A673 (cell line): ENCODE data around the gene LRP1B. TPM values are rescaled to one million over a fixed set of nuclear protein-coding genes. Genes with fewer than 3 reads are reported as not detected.

Experiments used
- BruUV-seq: library from RNA; stranded (reverse); fragments of 400-500 nt; replicated peaks from 2 replicates; lab custom pipeline; 2021; lab: Mats Ljungman, UMichigan
- CTCF ChIA-PET: fragments of 300-600 bp; sonication (Branson Sonifier 250); formaldehyde crosslinking; loops from one replicate; lab custom pipeline; 2022; ENCODE audit warnings: antibody characterized with exemption; lab: Charles Lee
- POLR2A ChIA-PET: fragments of 300-600 bp; sonication (Branson Sonifier 250); formaldehyde crosslinking; loops from one replicate; lab custom pipeline; 2022; ENCODE audit warnings: antibody characterized with exemption; ENCODE audit not compliant: low non-redundant PET; lab: Charles Lee
- DNase-seq: peaks from one replicate; pipeline ENCODE4 v3.0.0-alpha.2; 2015; ENCODE audit warnings: low spot score
- H3K27ac ChIP-seq: fragments of 200-600 bp; sonication (generic); 2 replicates; pipeline ENCODE4 v1.5.1; 2016; ENCODE audit warnings: mixed run types, low read depth, mild to moderate bottlenecking, mixed read lengths, antibody characterized with exemption, low read length; ENCODE audit not compliant: poor library complexity, severe bottlenecking
- H3K27me3 ChIP-seq: fragments of 200-600 bp; sonication (generic); replicated peaks from 2 replicates; pipeline ENCODE4 v1.6.1; 2017; ENCODE audit warnings: mixed run types, low read depth, mild to moderate bottlenecking, mixed read lengths, antibody characterized with exemption, low read length; ENCODE audit not compliant: insufficient read depth, poor library complexity
- H3K36me3 ChIP-seq: fragments of 200-600 bp; sonication (generic); 2 replicates; pipeline ENCODE4 v1.6.1; 2016; ENCODE audit warnings: mixed run types, mild to moderate bottlenecking, mixed read lengths, antibody characterized with exemption, low read length; ENCODE audit not compliant: insufficient read depth, poor library complexity, severe bottlenecking
- H3K4me1 ChIP-seq: fragments of 200-600 bp; sonication (generic); 2 replicates; pipeline ENCODE4 v1.6.1; 2017; ENCODE audit warnings: mixed run types, mild to moderate bottlenecking, mixed read lengths, antibody characterized with exemption, low read length; ENCODE audit not compliant: insufficient read depth, poor library complexity, severe bottlenecking
- H3K4me3 ChIP-seq: fragments of 200-600 bp; sonication (generic); 2 replicates; pipeline ENCODE4 v1.5.1; 2016; ENCODE audit warnings: low read depth, mixed run types, mild to moderate bottlenecking, mixed read lengths, low read length; ENCODE audit not compliant: poor library complexity, severe bottlenecking
- H3K9me3 ChIP-seq: fragments of 200-600 bp; sonication (generic); 2 replicates; pipeline ENCODE4 v1.6.1; 2016; ENCODE audit warnings: mixed run types, low read depth, mild to moderate bottlenecking, mixed read lengths, antibody characterized with exemption, low read length; ENCODE audit not compliant: poor library complexity, severe bottlenecking
- CTCF ChIP-seq: fragments of 300-800, 200-600 bp; sonication (generic); conservative IDR thresholded peaks from 2 replicates; pipeline ENCODE4 v1.5.1; 2017; ENCODE audit warnings: low read depth, mild to moderate bottlenecking, antibody characterized with exemption, low read length, moderate library complexity, mixed read lengths
- EZH2 ChIP-seq: fragments of 200-600 bp; sonication (generic); IDR thresholded peaks from 2 replicates; pipeline ENCODE4 v1.6.1; 2017; ENCODE audit warnings: borderline replicate concordance, low read depth, mild to moderate bottlenecking, mixed read lengths, antibody characterized with exemption, low read length; ENCODE audit not compliant: poor library complexity, severe bottlenecking
- intact Hi-C: fragments of 100-400 bp; cut with micrococcal nuclease; formaldehyde crosslinking; loops from one replicate; pipeline ENCODE4 v1.10.0; 2022; ENCODE audit not compliant: unreplicated experiment
- total RNA-seq: library from RNA; stranded (reverse); gene quantifications from 2 replicates; pipeline ENCODE4 v1.2.3, GENCODE V29; 2021

Gene LRP1B
- total RNA-seq, 1 experiment from 2014 or later = 9.9 TPM

DNA sequence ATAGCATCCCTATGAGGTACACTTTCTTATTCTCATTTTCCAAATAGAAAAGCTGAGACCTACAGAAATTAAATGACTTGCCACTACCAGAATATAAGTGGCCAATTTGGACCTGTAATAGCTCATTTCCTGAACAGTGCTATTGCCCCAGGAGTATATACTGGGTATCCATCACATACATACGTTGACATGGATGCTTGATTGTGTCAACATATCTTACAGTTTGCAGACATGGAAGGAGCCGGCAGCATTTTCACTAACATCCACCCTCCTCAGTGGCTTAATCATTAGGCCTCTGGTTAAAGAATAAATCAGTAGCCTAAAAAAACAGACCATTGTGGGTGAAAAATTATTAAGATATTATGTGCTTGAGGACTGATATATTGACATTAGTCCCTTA lies 829.3 kb downstream of the LRP1B start:
- intact Hi-C loops = no loop called here
- POLR2A ChIA-PET = interaction anchor here (0.6 kb wide), 1 partner anchor 21 kb away, joined by 3 read pairs; no protein-coding TSS in a partner anchor
- Histone ChIP-seq H3K36me3 (no peaks in the 10 kb centered on the region), H3K9me3 (no peaks in the 10 kb centered on the region), H3K27ac (no peak overlapping the region), H3K4me1 (peaks cover 13% of the 10 kb centered on the region), H3K27me3 (no peaks in the 10 kb centered on the region), H3K4me3 (no peak overlapping the region)
- CTCF ChIA-PET = no interaction called here
- no peak for TF ChIP-seq EZH2
- no peak for TF ChIP-seq CTCF
- no peak for DNase-seq
- BruUV-seq = no TSS peak

DNA sequence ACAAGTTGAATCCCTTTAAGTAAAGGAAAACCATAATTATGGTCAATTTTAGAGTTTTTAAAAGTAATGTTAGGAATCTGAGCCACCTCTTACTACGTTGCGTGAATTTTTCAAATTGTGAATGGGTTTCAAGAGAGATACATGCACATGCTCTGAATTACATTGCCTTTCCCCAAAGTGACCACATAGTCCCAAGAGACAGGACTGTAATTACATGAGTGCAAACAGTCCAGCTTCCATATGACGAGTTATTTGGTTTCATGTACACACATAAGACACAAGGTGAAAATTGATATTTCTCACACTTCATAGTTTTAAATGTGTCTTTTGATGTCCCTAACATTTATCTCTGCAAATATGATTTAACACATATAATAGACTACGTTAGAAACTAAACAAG lies 850.8 kb downstream of the LRP1B start:
- BruUV-seq = no TSS peak
- POLR2A ChIA-PET = interaction anchor here (0.7 kb wide), 1 partner anchor 21 kb away, joined by 3 read pairs; no protein-coding TSS in a partner anchor
- intact Hi-C loops = no loop called here

DNA sequence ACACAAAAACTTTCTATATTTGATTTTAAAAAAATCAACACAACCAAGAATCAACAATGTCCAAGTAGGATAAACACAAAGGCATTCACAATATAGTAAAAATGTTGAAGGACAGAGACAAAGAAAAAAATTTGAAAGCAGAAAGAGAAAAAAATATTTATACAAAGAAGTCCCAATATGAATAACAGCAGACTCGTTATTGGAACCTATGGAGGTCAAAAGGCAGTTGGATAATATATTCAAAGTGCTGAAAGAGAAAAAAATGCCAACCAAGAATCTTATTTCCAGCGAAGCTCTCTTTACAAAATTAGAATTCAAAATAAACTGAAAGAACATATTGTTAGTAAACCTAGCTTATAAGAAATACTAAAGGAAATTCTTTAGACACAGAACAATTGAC lies 859.5 kb downstream of the LRP1B start:
- DNase-seq = peak; percentile 21
- TF ChIP-seq EZH2 = no peak
- TF ChIP-seq CTCF = no peak
- Histone ChIP-seq H3K27me3 (no peaks in the 10 kb centered on the region), H3K9me3 (peaks cover 16% of the 10 kb centered on the region), H3K4me3 (no peak overlapping the region), H3K4me1 (no peaks in the 10 kb centered on the region), H3K36me3 (no peaks in the 10 kb centered on the region), H3K27ac (no peak overlapping the region)
- POLR2A ChIA-PET = no interaction called here
- intact Hi-C loops = no loop called here
- CTCF ChIA-PET = no interaction called here
- no TSS peak for BruUV-seq

More for the DNA sequence above, 850.8 kb downstream of the LRP1B start:
- H3K27ac ChIP-seq = no peak overlapping the region
- CTCF ChIA-PET = no interaction called here
- TF ChIP-seq EZH2 (no peak), CTCF (no peak)
- H3K4me3 ChIP-seq = no peak overlapping the region
- no peaks in the 10 kb centered on the region for H3K4me1 ChIP-seq
- H3K36me3 ChIP-seq = no peaks in the 10 kb centered on the region
- no peaks in the 10 kb centered on the region for H3K27me3 ChIP-seq
- peak; percentile 12 for DNase-seq
- no peaks in the 10 kb centered on the region for H3K9me3 ChIP-seq
